ENCODE data around the gene CBY2. TPM values are rescaled to one million over a fixed set of nuclear protein-coding genes. Genes with fewer than 3 reads are reported as not detected.
"Not testable (repeated sequence)": the region's sequence is repeated elsewhere in the genome, so short reads cannot be mapped to it uniquely, and the experiment has no call there.

The CBY2 gene
- total RNA-seq, 2 donors from 2014 or later: not detected

- H3K27me3 Mint-ChIP-seq: peaks cover 34% of the 10 kb centered on the region
- H3K27ac Mint-ChIP-seq: no peak overlapping the region
- no peak for ATAC-seq
- H3K4me1 Mint-ChIP-seq: peaks cover 3% of the 10 kb centered on the region
- no peaks in the 10 kb centered on the region for H3K9me3 ChIP-seq (ENCODE audit: control insufficient read depth, low read length, poor library complexity, severe bottlenecking)
- no peak overlapping the region for H3K4me3 Mint-ChIP-seq
- H3K36me3 Mint-ChIP-seq (ENCODE audit: low read depth): peaks cover 3% of the 10 kb centered on the region
- DNase-seq: no peak
Measured at GRCh38 chr13:45732916-45733315, 30.8 kb downstream of the CBY2 start.

- Mint-ChIP-seq H3K27me3 (peaks cover 31% of the 10 kb centered on the region), H3K36me3 (ENCODE audit: low read depth) (peaks cover 2% of the 10 kb centered on the region), H3K27ac (no peak overlapping the region), H3K4me3 (no peak overlapping the region), H3K4me1 (peaks cover 3% of the 10 kb centered on the region)
- no peak for DNase-seq
- H3K9me3 ChIP-seq (ENCODE audit: control insufficient read depth, low read length, poor library complexity, severe bottlenecking): no peaks in the 10 kb centered on the region
- ATAC-seq: no peak
Measured at GRCh38 chr13:45733361-45733760, 31.2 kb downstream of the CBY2 start.

GRCh38 chr13:45737571-45738017 is 35.5 kb downstream of the CBY2 start:
- Mint-ChIP-seq H3K36me3 (ENCODE audit: low read depth) (peaks cover 2% of the 10 kb centered on the region), H3K27ac (no peak overlapping the region), H3K4me1 (no peaks in the 10 kb centered on the region), H3K4me3 (no peak overlapping the region), H3K27me3 (peaks cover 6% of the 10 kb centered on the region)
- H3K9me3 ChIP-seq (ENCODE audit: control insufficient read depth, low read length, poor library complexity, severe bottlenecking): no peaks in the 10 kb centered on the region
- DNase-seq (no peak), ATAC-seq (no peak)

- H3K36me3 Mint-ChIP-seq (ENCODE audit: low read depth): peaks cover 3% of the 10 kb centered on the region
- DNase-seq (no peak), ATAC-seq (no peak)
- no peak overlapping the region for H3K27ac Mint-ChIP-seq
- H3K27me3 Mint-ChIP-seq: peaks cover 9% of the 10 kb centered on the region
- H3K4me3 Mint-ChIP-seq: no peak overlapping the region
- no peaks in the 10 kb centered on the region for H3K4me1 Mint-ChIP-seq
- no peaks in the 10 kb centered on the region for H3K9me3 ChIP-seq (ENCODE audit: control insufficient read depth, low read length, poor library complexity, severe bottlenecking)
Measured at GRCh38 chr13:45742985-45743384, 40.9 kb downstream of the CBY2 start.

- Mint-ChIP-seq H3K27ac (no peak overlapping the region), H3K4me1 (no peaks in the 10 kb centered on the region), H3K27me3 (peaks cover 9% of the 10 kb centered on the region), H3K36me3 (ENCODE audit: low read depth) (peaks cover 3% of the 10 kb centered on the region), H3K4me3 (no peak overlapping the region)
- ATAC-seq: no peak
- no peak for DNase-seq
- H3K9me3 ChIP-seq (ENCODE audit: control insufficient read depth, low read length, poor library complexity, severe bottlenecking): no peaks in the 10 kb centered on the region
Measured at GRCh38 chr13:45744979-45745378, 42.9 kb downstream of the CBY2 start.

GRCh38 chr13:45747071-45747470 is 45.0 kb downstream of the CBY2 start:
- no peaks in the 10 kb centered on the region for H3K9me3 ChIP-seq (ENCODE audit: control insufficient read depth, low read length, poor library complexity, severe bottlenecking)
- Mint-ChIP-seq H3K27me3 (peaks cover 9% of the 10 kb centered on the region), H3K4me1 (no peaks in the 10 kb centered on the region), H3K27ac (no peak overlapping the region), H3K4me3 (no peak overlapping the region), H3K36me3 (ENCODE audit: low read depth) (peaks cover 3% of the 10 kb centered on the region)
- DNase-seq (no peak), ATAC-seq (no peak)

- H3K4me3 Mint-ChIP-seq: no peak overlapping the region
- no peak for ATAC-seq
- no peak for DNase-seq
- no peaks in the 10 kb centered on the region for H3K4me1 Mint-ChIP-seq
- no peaks in the 10 kb centered on the region for H3K36me3 Mint-ChIP-seq (ENCODE audit: low read depth)
- no peak overlapping the region for H3K27ac Mint-ChIP-seq
- no peaks in the 10 kb centered on the region for H3K9me3 ChIP-seq (ENCODE audit: control insufficient read depth, low read length, poor library complexity, severe bottlenecking)
- H3K27me3 Mint-ChIP-seq: no peaks in the 10 kb centered on the region
Measured at GRCh38 chr13:45748941-45749759, 47.0 kb downstream of the CBY2 start.

- no peak overlapping the region for H3K4me3 Mint-ChIP-seq
- H3K9me3 ChIP-seq (ENCODE audit: control insufficient read depth, low read length, poor library complexity, severe bottlenecking): no peaks in the 10 kb centered on the region
- no peaks in the 10 kb centered on the region for H3K4me1 Mint-ChIP-seq
- ATAC-seq: no peak
- no peak for DNase-seq
- H3K27me3 Mint-ChIP-seq: no peaks in the 10 kb centered on the region
- no peaks in the 10 kb centered on the region for H3K36me3 Mint-ChIP-seq (ENCODE audit: low read depth)
- H3K27ac Mint-ChIP-seq: no peak overlapping the region
Measured at GRCh38 chr13:45750566-45750965, 48.4 kb downstream of the CBY2 start.

- H3K9me3 ChIP-seq (ENCODE audit: control insufficient read depth, low read length, poor library complexity, severe bottlenecking): no peaks in the 10 kb centered on the region
- no peak for ATAC-seq
- DNase-seq: no peak
- Mint-ChIP-seq H3K36me3 (ENCODE audit: low read depth) (no peaks in the 10 kb centered on the region), H3K27me3 (no peaks in the 10 kb centered on the region), H3K4me1 (no peaks in the 10 kb centered on the region), H3K4me3 (no peak overlapping the region), H3K27ac (no peak overlapping the region)
Measured at GRCh38 chr13:45751885-45752284, 49.8 kb downstream of the CBY2 start.

- DNase-seq (no peak), ATAC-seq (no peak)
- H3K4me1 Mint-ChIP-seq: no peaks in the 10 kb centered on the region
- no peaks in the 10 kb centered on the region for H3K36me3 Mint-ChIP-seq (ENCODE audit: low read depth)
- H3K27ac Mint-ChIP-seq: no peak overlapping the region
- H3K4me3 Mint-ChIP-seq: no peak overlapping the region
- no peaks in the 10 kb centered on the region for H3K27me3 Mint-ChIP-seq
- no peaks in the 10 kb centered on the region for H3K9me3 ChIP-seq (ENCODE audit: control insufficient read depth, low read length, poor library complexity, severe bottlenecking)
Measured at GRCh38 chr13:45752510-45752909, 50.4 kb downstream of the CBY2 start.

GRCh38 chr13:45756498-45756897 is 54.4 kb downstream of the CBY2 start:
- not testable (repeated sequence) for H3K27me3 Mint-ChIP-seq

GRCh38 chr13:45757589-45757988 is 55.5 kb downstream of the CBY2 start:
- H3K9me3 ChIP-seq (ENCODE audit: control insufficient read depth, low read length, poor library complexity, severe bottlenecking); H3K27ac Mint-ChIP-seq; ATAC-seq; H3K4me3 Mint-ChIP-seq; H3K4me1 Mint-ChIP-seq; H3K27me3 Mint-ChIP-seq; H3K36me3 Mint-ChIP-seq (ENCODE audit: low read depth); DNase-seq: not testable (repeated sequence)

More at GRCh38 chr13:45756498-45756897, 54.4 kb downstream of the CBY2 start:
- not testable (repeated sequence) for H3K36me3 Mint-ChIP-seq (ENCODE audit: low read depth); H3K4me1 Mint-ChIP-seq; H3K9me3 ChIP-seq (ENCODE audit: control insufficient read depth, low read length, poor library complexity, severe bottlenecking); H3K27ac Mint-ChIP-seq; DNase-seq; ATAC-seq; H3K4me3 Mint-ChIP-seq

- Mint-ChIP-seq H3K36me3 (ENCODE audit: low read depth) (no peaks in the 10 kb centered on the region), H3K4me1 (no peaks in the 10 kb centered on the region), H3K27ac (no peak overlapping the region), H3K27me3 (peaks cover 16% of the 10 kb centered on the region), H3K4me3 (no peak overlapping the region)
- ATAC-seq: no peak
- H3K9me3 ChIP-seq (ENCODE audit: control insufficient read depth, low read length, poor library complexity, severe bottlenecking): no peaks in the 10 kb centered on the region
- no peak for DNase-seq
Measured at GRCh38 chr13:45763419-45763818, 61.3 kb downstream of the CBY2 start.

Data from T-helper 17 cell (primary cell).